Measurements from ENCODE around the gene TEC. TPM values are rescaled to one million over a fixed set of nuclear protein-coding genes. Genes with fewer than 3 reads are reported as not detected.

Gene TEC
- total and polyA plus RNA-seq, 12 donors, result 1.4 to 8.0 (median 4.7) TPM

GRCh38 chr4:48308901-48309300, 39.3 kb upstream of the TEC start:
- WGBS, 4 donors, result 76 to 89% (median 82%) methylated on average over 2 of the region's 2 CpGs
- no peak for DNase-seq
- intact Hi-C loops (cut with DNase I), result no loop called here
- Histone ChIP-seq H3K9me3 (replicated peaks in 1 of 3) (no peaks in the 10 kb centered on the region), H3K4me3 (no peak overlapping the region), H3K4me1 (replicated peaks in 1 of 2) (no peaks in the 10 kb centered on the region), H3K27ac (no peak overlapping the region), H3K27me3 (peaks cover 7% of the 10 kb centered on the region), H3K36me3 (replicated peaks in 1 of 2) (no peaks in the 10 kb centered on the region)
- TF ChIP-seq CTCF (IDR thresholded peaks at IDR 0.05) (no peak), POLR2A (IDR thresholded peaks at IDR 0.05) (no peak)

GRCh38 chr4:48307528-48307927, 37.9 kb upstream of the TEC start:
- TF ChIP-seq POLR2A (IDR thresholded peaks at IDR 0.05) (no peak), CTCF (IDR thresholded peaks at IDR 0.05) (no peak)
- intact Hi-C loops (cut with DNase I), result no loop called here
- WGBS, 4 donors, result 76 to 89% (median 86%) methylated on average over 5 of the region's 5 CpGs
- no peaks in the 10 kb centered on the region for H3K9me3 ChIP-seq (replicated peaks in 1 of 3)
- H3K27ac ChIP-seq, result no peak overlapping the region
- H3K36me3 ChIP-seq (replicated peaks in 1 of 2), result no peaks in the 10 kb centered on the region
- no peak overlapping the region for H3K4me3 ChIP-seq
- peaks cover 7% of the 10 kb centered on the region for H3K27me3 ChIP-seq
- H3K4me1 ChIP-seq (replicated peaks in 1 of 2), result no peaks in the 10 kb centered on the region
- no peak for DNase-seq

GRCh38 chr4:48305508-48305907, 35.9 kb upstream of the TEC start:
- no peak overlapping the region for H3K4me3 ChIP-seq
- peaks cover 7% of the 10 kb centered on the region for H3K27me3 ChIP-seq
- WGBS, 4 donors, result 74 to 81% (median 76%) methylated on average over 3 of the region's 3 CpGs
- H3K4me1 ChIP-seq (replicated peaks in 1 of 2), result no peaks in the 10 kb centered on the region
- no peak for DNase-seq
- TF ChIP-seq POLR2A (IDR thresholded peaks at IDR 0.05), result no peak
- TF ChIP-seq CTCF (IDR thresholded peaks at IDR 0.05), result no peak
- no peak overlapping the region for H3K27ac ChIP-seq
- intact Hi-C loops (cut with DNase I), result no loop called here
- H3K36me3 ChIP-seq (replicated peaks in 1 of 2), result no peaks in the 10 kb centered on the region
- no peaks in the 10 kb centered on the region for H3K9me3 ChIP-seq (replicated peaks in 1 of 3)

GRCh38 chr4:48300004-48300403, 30.4 kb upstream of the TEC start:
- intact Hi-C loops (cut with DNase I), result no loop called here
- H3K27ac ChIP-seq, result no peak overlapping the region
- no peak for DNase-seq
- no peak for TF ChIP-seq POLR2A (IDR thresholded peaks at IDR 0.05)
- no peak for TF ChIP-seq CTCF (IDR thresholded peaks at IDR 0.05)
- no peak overlapping the region for H3K4me3 ChIP-seq
- no peaks in the 10 kb centered on the region for H3K36me3 ChIP-seq (replicated peaks in 1 of 2)
- H3K4me1 ChIP-seq (replicated peaks in 1 of 2), result no peaks in the 10 kb centered on the region
- WGBS, 4 donors, result 64 to 66% (median 65%) methylated on average over 2 of the region's 2 CpGs
- H3K27me3 ChIP-seq, result peaks cover 7% of the 10 kb centered on the region
- H3K9me3 ChIP-seq (replicated peaks in 1 of 3), result no peaks in the 10 kb centered on the region
